COLO829 (cell line): ENCODE measurements around the gene EPHA6.

ENCODE experiments used
- DNase-seq: peaks from one replicate; pipeline ENCODE4 v3.0.0; 2012; ENCODE audit warnings: low spot score

Gene EPHA6

DNA sequence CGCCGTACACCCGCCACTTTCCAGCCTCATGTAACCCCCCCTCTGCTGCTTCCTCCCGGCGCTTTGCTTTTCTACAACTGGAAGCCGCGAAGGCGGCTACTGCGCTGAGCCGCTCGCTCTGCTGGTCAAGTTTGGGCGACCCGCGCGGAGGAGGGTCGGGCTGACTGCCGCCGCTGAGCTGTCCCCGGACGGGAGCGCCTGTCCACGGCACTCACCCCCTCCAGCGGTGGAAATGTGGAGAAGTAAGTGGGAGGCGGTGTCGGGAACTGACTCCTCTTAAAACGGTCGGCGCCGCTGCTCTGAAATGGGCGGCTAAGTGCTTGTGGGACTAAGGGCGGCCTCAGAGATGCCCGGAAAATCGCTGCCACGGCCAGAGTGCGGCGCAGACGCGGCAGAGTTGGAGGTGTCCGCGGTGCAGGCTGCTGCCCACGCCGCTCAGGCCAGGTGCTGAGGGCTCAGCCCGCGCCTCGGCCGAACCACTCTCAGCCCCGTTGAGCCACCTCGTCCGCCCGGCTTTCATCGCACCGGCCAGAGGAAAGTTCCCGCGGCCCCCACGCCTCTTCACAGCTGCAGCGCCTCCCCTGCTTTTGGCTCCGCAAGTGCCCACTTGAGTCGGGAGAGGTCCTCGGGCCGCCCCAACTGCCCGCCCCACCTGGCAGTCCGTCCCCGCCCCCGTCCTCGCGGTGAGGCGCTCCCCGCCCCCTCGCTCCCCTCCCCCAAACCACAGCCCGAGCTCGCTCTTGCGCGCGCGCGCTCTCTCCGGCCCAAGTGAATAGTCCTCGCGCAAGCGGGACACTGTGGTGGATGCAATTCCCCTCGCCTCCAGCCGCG is at the start of gene EPHA6:
Gene EPHA6, plus strand, starts transcription at position 775 of the 831 bp plus-strand sequence.
- peak; percentile 13 for DNase-seq

DNA sequence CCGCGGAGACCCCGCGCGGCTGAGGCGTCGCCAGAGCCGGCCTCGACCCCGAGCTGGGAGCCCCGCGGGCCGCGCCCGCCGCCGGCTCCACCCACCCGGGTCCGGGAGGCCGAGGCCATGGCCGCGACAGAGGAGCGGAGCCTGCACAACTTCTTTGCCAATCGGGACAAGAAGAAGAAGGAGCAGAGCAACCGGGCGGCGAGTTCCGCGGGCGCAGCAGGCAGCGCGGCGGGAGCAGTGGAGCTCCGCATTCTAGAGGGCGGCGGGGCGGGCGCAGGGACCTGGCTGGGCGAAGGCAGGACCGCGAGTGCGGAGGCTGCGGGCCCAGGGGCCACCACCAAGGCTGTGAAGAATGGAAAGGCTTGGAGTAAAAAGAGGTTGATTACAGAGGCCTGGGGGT is 37.6 kb upstream of the EPHA6 start:
- no peak for DNase-seq

DNA sequence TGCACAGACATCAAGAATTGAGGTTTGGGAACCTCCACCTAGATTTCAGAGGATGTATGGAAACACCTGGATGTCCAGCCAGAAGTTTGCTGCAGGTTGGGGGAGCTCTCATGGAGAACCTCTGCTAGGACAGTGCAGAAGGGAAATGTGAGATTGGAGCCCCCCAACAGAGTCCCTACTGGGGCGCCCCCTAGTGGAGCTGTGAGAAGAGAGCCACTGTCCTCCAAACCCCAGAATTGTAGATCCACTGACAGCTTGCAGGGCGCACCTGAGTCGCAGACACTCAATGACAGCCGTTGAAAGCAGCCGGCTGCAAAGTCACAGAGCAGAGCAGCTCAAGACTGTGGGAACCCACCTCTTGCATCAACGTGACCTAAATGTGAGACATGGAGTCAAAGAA is 34.6 kb upstream of the EPHA6 start:
- no peak for DNase-seq

DNA sequence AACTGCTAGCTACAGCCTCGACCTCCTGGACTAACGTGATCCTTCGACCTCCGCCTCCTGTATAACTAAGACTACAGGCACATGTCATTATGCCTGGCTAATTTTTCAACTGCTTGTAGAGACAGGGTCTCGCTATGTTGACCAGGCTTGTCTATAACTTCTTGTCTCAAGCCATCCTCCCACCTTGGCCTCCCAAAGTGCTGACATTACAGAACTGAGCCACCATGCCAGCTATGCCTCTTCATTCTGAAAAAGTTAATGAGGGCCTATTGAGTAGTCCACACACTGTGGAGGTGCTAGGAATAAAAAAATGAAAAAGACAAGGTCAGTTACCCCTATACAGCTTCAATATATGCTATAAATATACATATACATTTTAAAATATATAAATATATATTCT is 18.3 kb upstream of the EPHA6 start:
- no peak for DNase-seq

DNA sequence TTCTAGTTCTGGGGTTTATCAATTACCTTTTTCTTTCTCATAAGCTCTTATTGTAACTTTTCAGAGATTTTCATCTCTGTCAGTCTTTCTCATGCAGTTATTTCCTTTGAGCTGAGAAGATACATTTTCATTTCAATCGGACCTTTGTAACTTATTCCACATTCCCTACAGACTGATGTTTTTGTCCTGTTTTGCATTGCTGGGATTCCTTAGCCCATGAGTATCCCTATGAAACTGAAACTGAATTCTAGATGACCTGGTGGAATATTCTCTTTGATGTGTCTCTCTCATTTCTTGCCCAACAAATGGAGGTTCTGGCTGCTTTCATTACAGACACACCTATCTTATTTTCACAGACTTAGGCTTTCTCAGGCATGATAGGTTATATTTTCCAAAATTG is 10.5 kb upstream of the EPHA6 start:
- peak; percentile 13 for DNase-seq

DNA sequence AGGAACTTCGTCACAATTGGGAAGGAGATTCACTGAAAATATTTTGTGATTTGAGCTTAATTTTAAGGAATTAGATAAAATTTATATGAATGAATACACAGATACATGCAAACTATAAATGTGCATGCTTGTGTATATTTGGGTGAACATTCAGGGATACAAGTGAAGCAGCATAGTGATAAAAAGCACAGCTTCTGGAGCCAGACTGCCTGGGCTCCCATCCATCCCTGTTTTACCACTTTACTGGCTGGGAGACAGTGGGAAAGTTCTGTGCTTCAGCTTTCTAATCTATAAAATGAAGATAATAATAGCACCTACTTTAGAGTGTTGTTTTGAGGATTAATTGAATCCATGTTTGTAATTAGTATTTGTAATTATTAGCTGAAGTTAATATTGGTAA is 8.1 kb upstream of the EPHA6 start:
- DNase-seq, result no peak

DNA sequence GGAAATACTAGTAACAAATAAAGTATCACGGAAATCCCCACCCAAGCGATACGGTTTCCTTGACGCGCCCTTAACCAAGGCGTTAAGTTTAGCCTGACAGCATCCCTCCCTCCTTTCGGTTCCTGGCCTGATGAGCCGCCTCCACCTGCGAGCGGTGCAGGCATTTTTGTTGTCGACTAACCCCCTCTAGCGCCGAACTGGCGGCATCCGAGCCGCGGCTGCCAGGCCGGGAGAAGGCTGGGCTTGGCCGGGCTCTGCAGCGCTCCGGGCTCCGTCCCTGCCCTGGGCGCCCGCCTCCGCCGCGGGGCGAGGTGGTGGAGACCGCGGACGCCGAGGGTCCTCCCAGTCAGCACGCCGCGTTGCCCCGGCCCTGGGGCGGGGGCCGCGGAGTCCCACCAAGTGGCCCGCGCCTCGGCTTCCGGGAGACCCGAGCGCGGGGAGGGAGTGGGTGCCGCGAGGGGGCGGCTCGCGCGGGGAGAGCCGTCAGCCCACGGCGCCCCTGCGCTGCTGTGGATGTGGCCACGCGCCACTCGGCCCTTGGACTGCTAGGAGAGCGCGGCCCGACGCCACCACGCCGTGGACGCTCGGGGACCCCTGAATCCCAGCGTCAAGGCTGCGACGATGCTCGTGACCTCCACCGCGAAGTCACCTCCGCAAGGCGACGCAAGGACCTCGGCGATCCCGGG is 1.1 kb upstream of the EPHA6 start:
- peak; percentile 65 for DNase-seq

DNA sequence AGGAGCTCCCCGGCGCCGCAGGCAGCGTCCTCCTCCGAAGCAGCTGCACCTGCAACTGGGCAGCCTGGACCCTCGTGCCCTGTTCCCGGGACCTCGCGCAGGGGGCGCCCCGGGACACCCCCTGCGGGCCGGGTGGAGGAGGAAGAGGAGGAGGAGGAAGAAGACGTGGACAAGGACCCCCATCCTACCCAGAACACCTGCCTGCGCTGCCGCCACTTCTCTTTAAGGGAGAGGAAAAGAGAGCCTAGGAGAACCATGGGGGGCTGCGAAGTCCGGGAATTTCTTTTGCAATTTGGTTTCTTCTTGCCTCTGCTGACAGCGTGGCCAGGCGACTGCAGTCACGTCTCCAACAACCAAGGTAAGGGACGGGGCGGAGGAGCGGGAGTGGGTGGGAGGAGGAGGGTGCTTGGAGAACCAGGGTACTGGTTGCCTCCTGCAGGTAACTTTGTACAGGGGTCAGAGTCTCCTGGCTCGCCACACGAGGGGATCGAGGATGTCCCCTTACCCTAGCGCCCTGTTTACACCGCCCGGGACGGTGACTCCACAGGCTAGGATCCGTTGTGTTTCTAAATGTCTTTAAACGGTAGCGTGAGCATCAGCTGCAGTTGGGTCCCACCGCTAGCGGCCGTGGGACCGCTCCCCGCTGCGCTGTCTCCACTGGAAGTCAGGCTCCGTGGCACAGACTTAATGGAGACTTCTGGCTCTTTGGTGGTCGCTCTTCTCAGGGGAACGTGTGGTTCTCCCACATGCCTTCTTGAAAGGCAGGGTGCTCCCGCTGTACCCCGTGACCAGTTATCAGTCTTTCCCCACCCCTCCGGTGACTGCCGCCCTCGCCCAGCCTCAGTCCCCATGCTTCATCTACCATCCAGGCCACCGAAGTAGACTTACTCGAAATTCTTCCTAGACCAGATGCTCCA is 515 bp downstream of the EPHA6 start:
- no peak for DNase-seq

DNA sequence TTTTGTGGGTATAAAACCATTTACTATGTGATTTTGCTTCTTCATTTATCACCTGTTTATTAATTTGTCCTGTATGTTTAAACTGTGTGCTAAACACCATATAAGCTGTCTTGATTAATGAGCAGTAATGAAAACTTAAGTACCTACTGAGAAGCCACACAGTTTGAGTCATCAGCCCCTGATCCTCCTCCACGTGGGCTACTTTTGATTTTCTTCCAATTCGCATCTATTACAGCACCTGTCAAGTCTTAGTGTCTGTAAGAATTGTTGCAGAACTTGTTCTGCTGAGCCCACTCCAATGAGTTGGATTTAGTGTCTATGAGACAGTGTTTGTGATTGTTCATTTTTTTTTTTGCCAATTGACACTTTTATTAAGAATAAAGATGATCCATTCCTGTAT is 16.8 kb downstream of the EPHA6 start:
- no peak for DNase-seq

DNA sequence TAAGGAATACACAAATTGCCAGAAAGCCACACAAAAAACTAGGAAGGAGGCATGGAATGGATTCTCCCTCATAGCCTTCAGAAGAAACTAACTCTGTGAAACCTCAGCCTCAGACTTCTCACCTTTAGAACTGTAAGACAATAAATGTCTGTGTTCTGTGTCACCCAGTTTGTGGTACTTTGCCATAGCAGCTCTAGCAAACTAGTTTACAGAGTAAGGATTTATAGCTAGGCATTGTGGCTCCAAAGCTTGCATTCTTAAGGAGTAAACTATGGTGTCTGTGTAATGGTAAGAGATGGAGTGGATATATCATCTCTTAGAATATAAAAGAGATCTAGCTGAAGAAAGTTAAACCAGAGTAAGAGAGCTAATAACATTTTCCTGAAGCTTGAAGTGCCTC is 18.9 kb downstream of the EPHA6 start:
- DNase-seq, result no peak

DNA sequence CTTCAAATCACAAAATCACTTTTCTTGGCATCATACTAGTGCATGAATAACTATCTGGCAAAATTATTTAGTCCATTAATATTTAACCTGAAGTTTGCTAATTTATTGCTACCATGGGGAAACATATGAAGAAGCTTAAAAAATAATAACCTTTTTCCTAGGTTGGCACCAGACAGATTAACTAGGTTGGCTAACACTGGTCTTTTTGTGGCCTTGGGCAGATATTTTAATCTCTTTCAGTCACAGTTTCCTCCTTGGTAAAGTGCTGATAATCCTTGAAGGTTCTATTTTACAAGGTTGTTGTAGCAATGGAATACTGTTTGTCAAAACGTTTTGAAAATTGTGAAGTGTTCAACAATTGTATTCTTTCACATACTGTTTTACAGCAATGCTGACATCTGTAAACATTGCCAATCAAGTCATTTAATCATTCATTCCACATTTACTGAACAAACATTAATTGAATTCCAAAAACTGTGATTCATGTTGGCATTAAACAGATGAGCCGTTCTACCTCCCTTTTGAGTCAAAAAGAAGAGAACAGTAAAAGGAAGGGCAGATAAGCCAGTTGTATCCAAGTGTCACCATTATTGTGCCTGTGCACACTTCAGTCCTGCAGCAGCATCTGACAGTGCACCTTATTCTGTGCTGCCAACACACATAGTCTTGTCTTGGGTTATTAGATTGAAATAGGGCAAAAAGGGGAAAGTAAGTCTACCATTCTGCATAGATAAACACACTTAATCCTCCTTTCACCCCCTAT is 21.9 kb downstream of the EPHA6 start:
- no peak for DNase-seq

DNA sequence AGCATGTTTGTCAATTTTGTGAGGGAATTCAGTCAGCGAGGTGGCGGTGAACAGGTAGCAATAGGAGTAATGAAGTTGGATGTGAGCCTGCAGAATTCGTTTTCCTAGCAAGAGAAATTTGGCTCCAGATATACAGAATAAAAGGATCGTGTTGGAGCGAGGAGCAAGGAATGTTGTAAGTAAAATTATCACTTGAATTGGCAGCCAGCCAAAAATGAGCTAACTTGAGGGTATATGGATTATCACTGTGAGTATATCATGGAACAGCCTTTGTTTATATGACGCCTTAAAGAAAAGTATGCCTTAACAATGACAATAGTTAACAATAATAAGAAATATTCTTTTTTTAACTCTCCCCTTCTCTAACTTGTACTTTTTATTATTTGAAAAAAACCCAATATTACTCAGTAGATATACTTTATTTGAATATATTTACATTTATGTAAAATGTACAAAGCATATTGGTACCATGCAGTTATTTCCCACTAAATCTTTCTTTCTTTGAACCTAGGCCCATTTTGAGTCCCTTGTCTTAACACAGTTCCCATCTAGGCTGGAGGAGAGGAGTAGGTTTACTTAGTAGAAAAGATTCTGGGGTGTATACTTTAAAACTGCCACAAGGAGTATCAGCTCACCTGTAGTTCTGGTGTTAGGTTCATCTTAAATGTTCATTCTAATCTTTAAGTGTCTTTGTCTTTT is 29.3 kb downstream of the EPHA6 start:
- DNase-seq, result no peak

DNA sequence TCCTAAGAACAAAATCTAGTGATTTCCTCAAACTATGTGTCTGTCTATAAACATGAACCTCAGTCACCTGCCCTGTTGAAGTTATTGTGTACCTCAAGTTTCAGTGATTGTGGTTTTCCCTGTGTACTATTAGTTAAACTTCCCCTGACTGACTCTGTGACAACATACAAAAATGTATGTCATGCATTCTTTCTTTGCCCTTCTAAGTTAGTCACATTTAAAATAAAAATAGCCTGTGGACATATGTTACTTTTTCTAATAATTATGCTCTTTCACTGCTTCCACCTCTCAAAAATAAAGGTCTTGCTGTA is 29.8 kb downstream of the EPHA6 start:
- no peak for DNase-seq

DNA sequence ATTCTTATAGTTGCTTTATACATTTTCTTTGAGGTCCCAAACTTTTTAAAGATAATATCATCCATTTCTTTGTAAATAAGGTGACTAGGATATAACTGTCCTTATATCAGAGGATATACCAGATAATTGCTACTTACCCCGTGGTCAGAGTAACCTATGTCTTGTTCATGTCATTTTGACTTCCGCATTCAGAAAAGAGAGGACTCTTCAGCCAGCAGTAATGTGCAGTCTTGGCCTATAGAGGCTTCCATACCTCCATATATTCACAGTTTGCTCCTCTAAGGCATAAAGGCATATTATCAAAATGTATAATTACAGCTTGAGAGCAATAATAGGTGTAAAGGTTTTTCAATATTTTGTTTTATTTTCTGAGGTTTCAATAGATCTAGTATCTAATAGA is 38.5 kb downstream of the EPHA6 start:
- no peak for DNase-seq

DNA sequence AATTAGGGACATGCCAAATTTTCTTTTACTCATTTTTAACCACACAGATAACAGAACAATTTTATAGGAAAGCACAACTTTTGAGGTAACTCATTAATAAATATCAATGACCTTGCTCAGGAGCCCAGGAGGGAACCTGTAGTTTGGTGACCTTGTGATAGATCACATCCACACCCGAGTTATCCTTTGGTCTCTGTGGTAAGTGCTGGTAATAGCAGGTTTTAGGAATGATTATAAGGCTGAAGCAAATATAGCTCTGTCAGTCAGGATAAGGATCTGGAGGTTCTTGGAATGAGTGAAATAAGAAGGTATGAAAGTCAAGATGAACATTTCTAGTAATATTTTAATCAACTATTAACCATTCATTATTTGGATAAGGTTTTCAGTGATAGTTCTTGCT is 46.5 kb downstream of the EPHA6 start:
- DNase-seq, result no peak

DNA sequence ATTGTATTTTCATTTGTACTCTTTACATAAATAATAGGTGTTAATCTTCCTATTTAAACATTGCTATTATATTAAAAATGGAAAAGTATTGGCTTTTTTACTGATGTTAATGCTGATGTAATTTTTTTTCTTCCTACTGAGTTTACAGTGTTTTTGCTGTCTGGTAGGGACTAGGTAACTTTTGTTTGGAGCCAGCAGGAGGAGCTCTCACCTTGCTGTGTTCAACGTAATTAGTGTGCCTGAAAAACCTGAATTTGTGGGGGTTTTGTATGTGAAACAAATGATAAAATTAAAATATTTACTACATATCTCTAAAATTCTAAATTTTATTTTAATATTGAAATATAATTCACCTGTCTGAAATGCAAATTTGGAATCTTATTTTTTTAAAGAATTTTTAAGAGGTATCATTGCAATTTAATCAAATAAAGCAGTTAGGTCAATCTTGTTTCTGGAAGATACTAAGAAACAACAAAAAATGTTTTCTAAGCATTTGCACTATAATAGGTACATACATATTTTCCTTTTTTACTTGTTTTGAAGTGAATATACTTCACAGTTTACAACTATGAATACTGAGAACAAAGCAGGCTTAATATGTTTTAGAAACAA is 48.8 kb downstream of the EPHA6 start:
- no peak for DNase-seq

DNA sequence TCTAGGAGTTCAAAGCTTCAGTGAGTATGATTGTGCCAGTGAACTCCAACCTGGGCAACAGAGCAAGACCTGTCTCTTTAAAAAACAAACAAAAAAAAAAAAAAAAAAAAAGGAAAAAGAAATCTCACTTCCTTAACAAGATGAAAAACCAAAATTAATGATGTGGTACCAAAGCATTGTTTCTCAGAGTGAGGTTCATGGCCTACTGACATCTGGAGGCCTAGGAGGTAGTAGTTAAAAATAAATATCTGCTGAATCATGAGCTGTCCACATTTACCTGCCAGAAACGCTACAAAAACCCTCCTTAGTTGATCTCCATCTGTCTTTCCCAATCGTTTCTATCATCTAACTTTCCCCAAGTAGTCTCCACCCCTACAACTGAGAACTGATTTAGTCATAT is 51.2 kb downstream of the EPHA6 start:
- DNase-seq, result no peak

DNA sequence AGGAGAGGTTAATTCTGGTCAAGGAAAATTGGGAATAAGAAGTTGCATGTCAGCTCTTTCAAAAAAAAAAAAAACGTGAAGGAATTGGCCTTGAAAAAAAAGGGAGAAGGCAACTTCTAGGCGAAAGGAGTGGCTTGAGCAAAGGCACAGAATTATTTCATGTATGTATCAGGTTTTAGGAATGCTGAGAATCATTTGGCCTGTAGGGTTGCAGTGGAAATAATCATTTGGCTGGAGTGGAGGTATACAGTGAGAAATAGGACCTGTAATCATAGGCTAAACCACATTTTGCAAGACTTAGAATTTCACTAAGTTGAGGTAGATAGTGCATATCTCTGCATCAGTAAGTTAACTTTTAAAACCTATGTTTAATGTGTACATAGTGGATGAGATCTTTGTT is 54.9 kb downstream of the EPHA6 start:
- DNase-seq, result no peak

DNA sequence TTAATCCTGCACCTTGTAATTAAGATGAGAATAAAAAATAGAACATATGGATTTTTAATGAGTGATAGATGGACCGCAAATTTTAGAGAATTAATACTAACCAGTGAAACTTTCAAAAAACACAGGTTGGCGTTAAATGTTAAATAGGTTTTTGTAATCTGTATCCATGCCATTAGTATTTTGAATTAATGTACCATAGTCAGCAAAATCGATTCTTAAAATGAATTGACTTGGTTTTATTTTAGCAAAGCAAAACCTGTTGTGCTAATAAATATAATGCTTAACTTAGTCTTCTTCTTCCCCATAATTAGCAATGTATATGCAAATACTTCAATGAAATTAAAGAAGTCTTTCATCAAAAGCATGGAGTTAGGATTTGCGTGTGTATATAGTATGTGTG is 63.1 kb downstream of the EPHA6 start:
- no peak for DNase-seq

DNA sequence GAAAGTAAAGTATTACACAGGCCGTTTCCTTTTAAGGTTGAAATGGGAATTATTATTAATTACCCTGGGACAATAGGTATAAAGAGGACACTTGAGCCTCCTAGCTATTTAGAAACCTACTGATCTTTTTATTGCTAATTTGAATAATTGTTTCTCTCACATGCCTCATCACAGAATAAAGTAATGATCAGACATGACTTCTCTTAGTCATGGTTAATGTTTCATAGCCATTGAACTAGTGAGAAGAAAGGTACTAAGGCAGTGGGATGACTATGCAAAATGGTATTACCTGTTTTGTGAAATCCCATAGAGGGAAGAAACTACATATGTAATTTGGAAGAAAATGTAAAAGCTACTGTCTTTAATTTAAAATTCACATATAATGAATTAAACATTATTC is 85.6 kb downstream of the EPHA6 start:
- no peak for DNase-seq

DNA sequence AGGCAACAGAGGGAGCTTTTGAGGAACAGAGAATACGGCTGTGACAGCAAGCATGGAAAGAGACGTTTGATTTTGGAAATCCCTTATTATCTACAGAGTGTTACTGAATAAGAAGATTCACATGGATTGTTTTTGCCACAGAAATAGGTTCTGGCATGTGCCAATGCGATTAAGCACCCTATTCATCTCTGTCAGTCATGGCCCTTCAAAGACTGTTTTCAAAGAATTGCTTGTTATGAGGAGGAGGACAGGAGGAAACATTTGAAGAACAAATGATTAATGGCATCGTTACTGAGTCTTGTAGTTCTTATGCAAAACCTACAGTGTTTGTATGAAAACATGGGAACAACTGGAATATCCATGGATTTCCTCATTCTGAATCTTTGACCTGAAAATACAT is 86.2 kb downstream of the EPHA6 start:
- DNase-seq, result no peak
